Hematopoietic multipotent progenitor cell treated with erythropoietin and hydrocortisone succinate and interleukin-3 and kit ligand, for 17 days (in vitro differentiated cells): ENCODE measurements around the gene REG1A.

Experiments
- DNase-seq: peaks from one replicate; pipeline ENCODE4 v3.0.0-alpha.2; 2015; ENCODE audit warnings: low spot score

The REG1A gene, protein sequence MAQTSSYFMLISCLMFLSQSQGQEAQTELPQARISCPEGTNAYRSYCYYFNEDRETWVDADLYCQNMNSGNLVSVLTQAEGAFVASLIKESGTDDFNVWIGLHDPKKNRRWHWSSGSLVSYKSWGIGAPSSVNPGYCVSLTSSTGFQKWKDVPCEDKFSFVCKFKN

DNA sequence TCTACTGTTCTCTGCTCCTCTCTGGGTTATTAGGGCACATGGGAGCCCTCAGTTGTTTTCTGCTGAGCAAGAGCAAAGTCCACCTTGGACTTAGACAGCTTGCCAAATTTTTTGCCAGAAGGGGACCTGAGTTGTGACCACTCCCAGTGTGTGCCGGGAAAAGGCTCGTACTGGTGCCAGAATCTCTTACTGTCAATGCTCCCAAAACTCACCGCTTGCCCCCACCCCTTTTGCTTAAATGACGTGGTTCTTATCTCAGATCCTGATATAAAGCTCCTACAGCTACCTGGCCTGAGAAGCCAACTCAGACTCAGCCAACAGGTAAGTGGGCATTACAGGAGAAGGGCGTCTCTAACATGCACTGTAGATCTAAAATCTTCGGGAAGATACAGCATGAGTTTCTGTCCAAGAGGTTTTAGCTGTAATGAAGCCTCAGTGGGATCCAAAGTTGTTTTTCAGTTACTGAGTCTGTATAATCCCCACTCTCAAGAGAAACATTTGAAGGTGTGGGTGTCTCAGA lies at the start of gene REG1A:
Gene REG1A (plus strand): TSS at position 295 of the 520 bp plus-strand sequence. CDS start 374 bp downstream, outside the sequence.
- DNase-seq: no peak

DNA sequence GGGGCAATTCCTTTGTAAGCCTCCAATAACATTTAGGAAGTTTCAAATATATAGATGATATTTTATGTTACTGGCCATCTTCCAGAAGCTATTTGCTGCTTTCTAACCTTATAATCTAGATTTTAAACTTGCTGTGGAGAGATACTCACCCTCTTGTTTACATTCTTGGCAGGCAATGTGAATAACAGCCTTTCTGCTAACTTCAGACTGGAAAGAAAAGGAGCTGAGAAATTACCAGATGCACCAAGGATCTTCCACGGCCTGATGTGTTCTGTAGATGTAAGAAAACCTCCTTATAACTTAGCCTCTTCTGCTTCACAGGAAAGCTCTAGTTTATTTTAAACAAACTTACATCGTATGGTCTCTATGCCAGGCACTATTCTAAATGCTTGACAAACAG lies 49.2 kb upstream of the REG1A start:
- DNase-seq: no peak

GRCh38 chr2:79082987-79083386 lies 37.3 kb upstream of the REG1A start:
- DNase-seq: no peak

- no peak for DNase-seq
These were observed 36.6 kb upstream of the REG1A start for GRCh38 chr2:79083597-79084251.

- DNase-seq: no peak
These were observed 35.7 kb upstream of the REG1A start for GRCh38 chr2:79084495-79085135.

DNA sequence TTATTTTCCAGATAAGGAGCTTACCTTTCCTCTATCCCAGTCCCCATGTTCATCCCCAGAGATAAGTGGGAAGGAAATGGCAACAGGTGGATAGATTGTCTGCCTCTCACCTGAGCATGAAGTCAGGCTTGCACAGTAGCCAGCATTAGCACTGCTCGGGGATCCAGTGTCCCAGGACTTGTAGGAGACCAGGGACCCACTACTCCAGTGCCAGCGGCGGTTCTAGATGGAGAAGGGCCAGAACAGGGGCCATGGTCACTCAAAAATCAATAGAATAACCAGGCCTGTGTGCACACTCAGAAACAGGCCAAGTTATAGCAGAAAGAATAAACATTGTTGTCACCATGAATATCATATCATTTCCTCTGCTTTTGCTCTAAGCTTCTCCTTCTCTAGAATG lies 34.9 kb upstream of the REG1A start:
- DNase-seq: no peak

- no peak for DNase-seq
These were observed 34.0 kb upstream of the REG1A start for GRCh38 chr2:79086255-79086654.

DNA sequence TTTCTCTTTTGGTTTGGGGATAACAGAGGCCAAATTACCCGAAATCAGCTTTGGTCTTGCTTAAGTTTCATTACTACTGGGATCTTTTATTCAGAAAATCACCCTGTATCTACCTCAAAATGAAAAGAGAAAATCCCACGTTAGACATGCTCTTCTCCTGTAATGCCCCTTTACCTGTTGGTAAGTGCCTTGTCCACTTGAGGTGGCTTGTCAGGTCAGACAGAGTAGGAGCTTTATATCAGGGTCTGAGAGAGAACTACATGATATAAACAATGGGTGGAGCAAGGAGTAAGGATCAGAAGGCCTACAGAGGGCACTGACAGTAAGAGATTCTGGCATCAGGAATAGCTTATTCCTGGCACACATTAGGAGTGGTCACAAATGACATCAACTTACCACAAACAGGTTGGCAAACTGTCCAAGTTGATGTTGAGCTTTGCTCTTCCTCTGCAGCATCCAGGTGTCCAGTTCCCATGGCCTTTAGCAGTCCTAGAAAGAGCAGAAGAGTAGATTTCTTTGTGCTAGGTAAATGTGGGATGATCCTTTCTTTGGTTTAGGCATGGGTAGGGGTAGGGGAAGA lies 32.4 kb upstream of the REG1A start, which contains the start of gene REG1B:
Gene REG1B (minus strand): TSS at position 209 of the 580 bp plus-strand sequence. CDS start 381 bp downstream, outside the sequence.
- no peak for DNase-seq

GRCh38 chr2:79090693-79091092 lies 29.6 kb upstream of the REG1A start:
- DNase-seq: no peak

- no peak for DNase-seq
These were observed 22.4 kb upstream of the REG1A start for GRCh38 chr2:79097843-79098242.

DNA sequence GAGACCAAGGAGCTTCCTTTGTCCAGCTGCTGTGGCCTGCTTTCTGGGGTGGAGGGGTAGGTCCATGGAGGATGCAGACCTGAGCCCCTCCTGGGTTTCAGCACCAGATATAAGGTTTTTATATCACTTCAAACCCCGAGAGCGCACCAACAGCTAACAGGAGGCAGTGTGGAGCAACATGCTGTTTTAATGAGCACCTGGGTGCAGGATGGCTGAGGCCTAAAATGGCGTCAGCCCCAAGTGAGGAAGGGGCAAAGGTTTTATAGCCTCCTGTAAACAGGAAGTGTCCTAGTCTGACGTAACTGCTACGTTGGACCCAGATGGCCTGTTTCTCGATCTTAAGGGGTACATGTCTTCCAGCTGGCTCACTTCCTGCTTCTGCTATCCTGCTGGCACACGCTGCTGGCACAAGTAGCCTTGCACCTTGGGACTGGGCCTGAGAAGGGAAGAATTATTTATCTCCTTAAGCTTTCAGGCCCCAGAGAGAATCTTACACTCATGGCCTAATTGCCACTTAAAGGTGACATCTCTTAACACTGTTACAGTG lies 21.1 kb upstream of the REG1A start:
- DNase-seq: no peak

DNA sequence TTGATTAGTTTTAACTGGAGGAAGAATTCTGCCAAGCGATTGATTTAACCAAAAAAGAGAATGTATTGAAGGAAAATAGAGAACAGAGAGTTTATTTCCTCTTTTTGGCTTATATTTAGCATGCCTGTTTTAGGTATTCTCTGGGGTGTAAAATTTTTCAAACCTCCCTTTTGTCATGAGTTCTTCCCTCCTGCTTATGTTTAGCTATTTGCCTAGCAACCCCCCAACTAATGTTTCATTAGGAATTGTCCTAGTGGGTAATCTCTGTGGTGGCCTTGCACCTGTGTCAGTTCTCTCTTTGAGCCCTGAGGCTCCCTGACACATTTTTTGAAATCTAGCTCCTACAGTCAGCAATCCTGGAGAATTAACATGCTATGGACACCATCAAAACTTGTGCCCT lies 20.0 kb upstream of the REG1A start:
- DNase-seq: no peak

DNA sequence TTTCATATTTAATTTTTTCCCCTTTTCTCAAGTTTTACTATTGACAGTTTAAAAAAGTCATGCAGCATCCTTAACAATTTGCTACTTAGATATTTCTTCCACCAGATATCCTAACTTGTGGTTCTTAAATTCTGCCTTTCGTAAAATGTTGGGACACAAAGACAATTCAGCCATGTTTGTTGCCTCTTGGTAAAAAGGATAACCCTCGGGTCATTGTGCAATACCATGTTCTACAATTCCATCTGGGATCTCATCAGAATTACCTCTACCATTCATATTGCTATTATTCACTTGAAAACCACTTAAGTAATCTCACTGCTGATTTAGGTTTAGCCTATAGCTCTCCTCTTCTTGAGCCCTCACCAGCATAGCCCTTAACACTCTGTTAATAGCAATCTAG lies 19.3 kb upstream of the REG1A start:
- no peak for DNase-seq

GRCh38 chr2:79103214-79103613 lies 17.1 kb upstream of the REG1A start:
- DNase-seq: no peak

DNA sequence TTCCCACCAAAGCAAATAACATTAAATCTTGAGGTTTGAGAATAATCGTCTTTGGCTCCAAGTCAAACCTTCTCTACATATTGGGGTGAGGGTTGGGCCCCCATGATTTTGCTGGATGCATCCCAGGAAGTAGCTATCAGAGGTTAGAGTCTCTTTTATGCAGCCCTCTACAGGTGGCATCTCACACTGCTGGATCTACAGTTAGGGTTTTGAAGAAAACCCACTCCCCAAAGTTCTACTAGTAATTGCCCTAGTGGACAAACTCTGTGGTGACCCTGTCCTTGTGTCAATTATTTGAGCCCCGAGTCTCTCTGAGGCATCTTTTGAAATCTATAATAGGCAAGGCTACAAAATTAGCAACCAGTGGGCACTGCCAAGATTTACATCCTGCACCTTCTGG lies 15.0 kb upstream of the REG1A start:
- DNase-seq: no peak

GRCh38 chr2:79112269-79112668 lies 8.0 kb upstream of the REG1A start:
- DNase-seq: no peak

GRCh38 chr2:79114797-79115494 lies 5.3 kb upstream of the REG1A start:
- DNase-seq: no peak

DNA sequence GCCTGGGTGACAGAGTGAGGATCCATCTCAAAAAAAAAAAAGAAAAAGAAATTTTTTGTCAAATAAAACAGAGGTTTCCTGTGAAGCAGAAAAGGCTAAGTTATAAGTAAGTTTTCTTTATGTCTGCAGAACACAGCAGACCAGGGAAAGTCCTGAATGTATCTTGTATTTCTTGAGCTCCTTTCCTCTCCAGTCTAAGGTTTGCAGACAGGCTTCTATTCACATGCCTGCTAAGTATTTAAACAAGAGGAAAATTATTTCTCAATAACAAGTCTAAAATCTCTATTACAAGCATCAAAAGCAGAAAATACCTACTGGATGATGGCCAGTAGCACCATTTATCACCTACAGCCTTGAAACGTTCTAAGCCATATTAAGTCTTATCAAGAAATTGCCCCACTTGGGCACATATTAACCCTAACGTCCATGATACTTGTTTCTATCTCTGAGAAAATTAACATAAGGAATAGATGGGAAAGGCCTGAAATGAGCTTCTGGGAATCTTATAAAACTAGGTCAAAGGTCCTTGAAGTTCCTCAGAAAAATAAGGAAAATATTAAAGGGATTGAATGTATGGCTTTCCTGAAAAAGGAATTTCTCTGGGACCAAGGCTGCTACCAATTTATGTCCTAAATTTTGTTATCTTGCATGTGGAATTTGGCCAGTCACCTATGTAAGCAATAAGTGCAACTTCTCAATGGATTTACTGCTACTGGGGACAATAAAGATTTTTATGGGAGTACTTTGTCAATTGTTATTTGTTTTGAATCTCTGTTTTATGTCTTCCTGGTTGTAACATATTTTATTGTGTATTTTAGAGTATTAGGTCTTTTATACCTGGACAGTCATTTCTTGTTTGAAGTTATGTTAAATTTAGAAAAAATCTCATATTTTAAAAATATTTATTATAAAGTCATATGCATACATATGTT lies 3.0 kb upstream of the REG1A start:
- no peak for DNase-seq

- no peak for DNase-seq
These were observed 2.4 kb downstream of the REG1A start for GRCh38 chr2:79122676-79123075.

DNA sequence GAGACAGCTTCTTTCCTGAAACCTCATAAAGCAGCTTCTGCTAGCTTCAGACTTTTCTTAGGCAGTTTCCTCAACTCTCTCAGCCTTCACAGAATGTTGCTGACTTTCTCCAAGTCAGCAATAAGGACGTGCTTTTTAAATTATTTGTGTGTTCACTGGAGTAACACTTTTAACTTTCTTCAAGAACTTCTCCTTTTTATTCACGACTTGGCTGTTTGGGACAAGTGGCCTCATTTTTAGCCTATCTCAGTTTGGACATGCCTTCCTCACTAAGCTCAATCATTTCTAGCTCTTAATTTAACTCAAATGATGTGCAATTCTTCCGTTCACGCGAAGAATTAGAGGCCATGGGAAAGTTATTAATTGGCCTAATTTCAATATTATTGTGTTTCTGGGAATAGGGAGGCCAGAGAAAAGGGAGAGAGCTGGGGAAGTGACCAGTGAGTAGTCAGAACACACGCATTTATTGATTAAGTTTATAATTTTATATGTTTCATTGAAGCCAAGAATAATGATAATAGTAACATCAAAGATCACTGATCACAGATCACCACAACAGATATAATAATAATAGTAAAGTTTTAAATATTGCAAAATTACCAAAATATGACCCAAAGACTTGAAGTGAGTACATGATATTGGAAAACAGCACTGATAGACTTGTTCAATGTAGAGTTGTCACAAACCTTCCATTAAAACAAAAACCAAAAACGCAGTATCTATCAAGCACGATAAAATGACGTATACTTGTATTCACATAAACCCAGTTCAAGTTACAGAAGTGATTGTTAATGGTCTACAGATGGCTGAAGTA lies 4.8 kb downstream of the REG1A start:
- no peak for DNase-seq
